Urothelium cell line (cell line): ENCODE results near the gene DIS3L.
"Not testable (repeated sequence)": the region's sequence is repeated elsewhere in the genome, so short reads cannot be mapped to it uniquely, and the experiment has no call there.

Source experiments
- DNase-seq: peaks from one replicate; pipeline ENCODE4 v3.0.0; 2011; ENCODE audit warnings: low spot score, mixed read lengths
- FAIRE-seq: peaks from 2 replicates; lab custom pipeline; 2011; peaks lifted over from hg19 to GRCh38; lab: Jason Lieb, UNC

DIS3L gene

GRCh38 chr15:66276546-66276945, 16.8 kb upstream of the DIS3L start:
- DNase-seq (no peak), FAIRE-seq (no peak)

- DNase-seq (no peak), FAIRE-seq (no peak)
These were observed 15.3 kb upstream of the DIS3L start for GRCh38 chr15:66278056-66278455.

DNA sequence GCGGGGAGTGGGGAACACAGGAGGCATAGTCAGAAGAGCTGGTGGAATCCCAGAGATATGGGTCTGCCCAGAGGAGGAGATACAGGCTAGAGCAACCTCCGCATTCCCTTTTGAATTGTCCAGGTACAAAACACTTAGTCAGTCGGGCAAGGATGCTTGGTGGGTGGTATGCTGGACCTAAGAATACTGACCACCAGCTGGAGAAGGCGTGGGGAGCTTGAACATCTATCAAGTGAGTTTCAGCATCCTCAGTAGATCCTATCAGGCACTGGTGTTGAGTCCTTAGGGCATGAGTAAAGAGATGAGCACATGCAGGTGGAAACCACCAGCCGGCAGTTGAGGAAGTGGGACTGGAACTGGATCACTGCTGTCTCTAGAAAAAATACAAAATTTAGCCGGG, 14.7 kb upstream of the DIS3L start:
- DNase-seq (no peak), FAIRE-seq (no peak)

DNA sequence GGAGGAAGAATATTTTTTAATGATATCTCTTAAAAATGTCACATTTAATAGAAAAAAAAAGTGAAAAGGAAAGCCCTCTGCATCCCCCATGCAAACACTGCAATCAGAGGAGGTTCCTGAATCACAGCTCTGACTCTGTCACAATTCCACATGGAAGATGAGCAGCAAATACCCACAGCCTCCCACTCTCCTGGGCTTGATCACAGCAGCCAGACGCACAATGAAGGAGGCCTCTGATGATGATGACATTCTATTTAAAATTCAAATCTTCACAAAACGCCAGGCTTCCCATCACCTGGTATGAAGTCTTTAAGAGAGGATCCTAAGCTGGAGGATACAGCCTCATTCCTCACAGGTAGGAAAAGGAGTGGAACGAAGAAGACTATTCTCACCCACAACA, 9.1 kb upstream of the DIS3L start:
- DNase-seq (no peak), FAIRE-seq (peak; percentile 20)

DNA sequence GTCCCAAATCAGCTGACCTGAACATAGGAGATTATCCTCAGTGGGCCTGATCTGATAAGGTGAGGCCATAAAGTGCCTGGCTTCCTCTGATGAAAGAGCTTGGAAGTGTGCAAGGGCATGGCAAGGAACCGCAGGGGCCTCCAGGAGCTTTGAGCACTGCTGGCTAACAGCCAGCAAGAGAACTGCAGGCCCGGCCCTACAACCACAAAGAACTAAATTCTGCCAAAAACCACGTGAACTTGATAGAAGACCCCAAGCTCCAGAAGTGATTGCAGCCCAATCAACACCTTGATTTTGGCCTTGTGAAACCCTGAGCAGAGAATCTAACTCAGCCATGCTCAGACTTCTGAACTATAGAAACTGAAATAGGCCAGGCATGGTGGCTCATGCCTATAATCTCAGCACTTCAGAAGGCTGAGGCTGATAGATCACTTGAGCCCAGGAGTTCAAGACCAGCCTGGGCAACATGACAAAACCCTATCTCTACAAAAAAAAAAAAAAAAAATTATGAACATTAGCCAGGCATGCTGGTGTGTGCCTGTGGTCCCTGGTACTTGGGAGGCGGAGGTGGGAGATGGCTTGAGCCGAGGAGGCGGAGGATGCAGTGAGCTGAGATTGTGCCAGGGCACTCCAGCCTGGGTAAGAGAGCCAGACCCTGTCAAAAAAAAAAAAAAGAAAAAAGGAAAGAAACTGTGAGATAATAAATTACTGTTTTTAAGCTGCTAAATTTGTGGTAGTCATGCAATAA, 7.7 kb upstream of the DIS3L start:
- no peak for DNase-seq

GRCh38 chr15:66287461-66288057, 5.8 kb upstream of the DIS3L start:
- FAIRE-seq = no peak
- peak; percentile 51 for DNase-seq

More for the DNA sequence above, 7.7 kb upstream of the DIS3L start:
- no peak for FAIRE-seq

- DNase-seq (no peak), FAIRE-seq (no peak)
These were observed 5.3 kb upstream of the DIS3L start for GRCh38 chr15:66288093-66288492.

DNA sequence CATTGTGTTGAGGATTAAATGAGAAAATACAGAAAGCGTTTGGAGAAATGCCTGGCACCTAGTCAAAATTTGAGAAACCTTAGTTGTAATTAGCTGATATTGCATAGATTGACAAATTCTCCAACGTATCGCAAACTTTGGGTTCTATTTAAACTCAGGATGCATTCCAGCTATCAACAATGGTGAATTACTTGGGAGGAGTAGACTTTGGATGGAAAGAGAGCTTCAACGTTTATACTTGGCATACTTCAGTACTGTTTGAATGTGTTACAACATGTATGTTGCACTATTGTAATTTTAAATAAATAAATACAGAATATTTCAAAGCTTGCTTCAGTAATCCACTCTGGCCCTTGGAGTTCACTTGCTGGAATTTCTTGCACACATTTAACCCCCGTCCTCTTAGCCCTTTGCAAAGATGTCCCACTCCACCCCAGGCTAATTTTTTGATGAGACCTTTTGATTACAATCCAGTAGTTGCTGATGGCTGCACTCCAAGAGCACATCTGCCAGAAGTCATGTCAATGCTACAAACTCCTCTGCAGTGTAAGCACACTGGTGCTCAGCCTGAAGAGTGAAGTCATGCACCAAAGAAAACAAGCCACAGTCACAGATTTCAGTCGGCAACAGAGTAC, 4.7 kb upstream of the DIS3L start:
- DNase-seq (no peak), FAIRE-seq (no peak)

GRCh38 chr15:66290007-66290406, 3.4 kb upstream of the DIS3L start:
- FAIRE-seq = no peak
- DNase-seq = no peak

DNA sequence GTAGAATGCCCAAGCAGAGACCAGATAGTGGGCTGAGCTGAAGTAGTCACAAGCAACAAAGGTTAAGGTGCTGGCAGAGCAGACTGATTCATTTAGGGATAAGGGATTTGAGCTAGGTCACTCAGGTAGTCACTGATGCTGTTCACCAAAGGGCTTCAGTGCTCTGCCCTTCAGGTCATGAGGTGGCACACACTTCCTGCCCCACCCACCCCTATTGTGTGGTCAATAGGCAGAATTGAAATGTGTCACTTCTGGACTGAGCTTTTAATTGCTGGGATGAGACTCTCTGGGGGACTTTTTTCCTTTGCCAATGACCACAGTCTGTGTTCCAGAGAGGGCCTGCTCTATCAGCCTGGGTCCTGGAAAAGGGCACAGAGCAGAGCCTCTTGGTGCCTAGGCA, 2.9 kb upstream of the DIS3L start:
- no peak for FAIRE-seq

DNA sequence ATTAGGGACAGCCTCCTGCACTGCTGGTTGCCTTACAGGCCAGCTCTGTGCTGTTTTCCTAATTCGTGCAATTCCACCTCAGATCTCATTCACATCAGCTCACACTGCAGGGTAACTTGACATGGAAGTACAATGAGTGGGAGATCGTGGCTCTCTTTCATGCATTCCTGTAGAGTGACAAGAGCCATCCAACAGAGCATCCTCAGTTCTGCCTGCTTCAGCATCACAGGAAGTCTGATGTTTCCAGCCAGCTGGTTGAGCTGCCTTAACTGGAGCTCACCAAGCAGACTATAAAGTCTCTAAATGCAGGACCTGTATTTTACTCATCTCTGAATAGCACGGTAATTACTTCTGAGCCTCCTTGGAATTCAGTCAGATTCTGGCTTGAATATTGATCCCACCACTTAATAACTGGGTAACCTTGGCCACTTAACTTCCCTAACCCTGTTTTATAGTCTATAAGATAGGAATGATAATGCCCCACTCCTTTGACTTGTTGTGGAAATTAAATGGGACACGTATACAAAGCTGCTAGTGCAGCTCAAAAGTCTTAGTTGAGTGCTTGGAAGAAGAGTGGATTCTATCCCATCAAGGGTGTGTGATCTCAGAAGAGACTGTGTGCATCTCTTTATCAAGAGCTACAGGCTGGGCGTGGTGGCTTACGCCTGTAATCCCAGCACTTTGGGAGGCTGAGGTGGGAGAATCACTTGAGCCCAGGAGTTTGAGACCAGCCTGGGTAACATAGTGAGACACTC, 1.4 kb upstream of the DIS3L start:
- no peak for DNase-seq
- FAIRE-seq = peak; percentile 52

More for the DNA sequence above, 2.9 kb upstream of the DIS3L start:
- no peak for DNase-seq

DNA sequence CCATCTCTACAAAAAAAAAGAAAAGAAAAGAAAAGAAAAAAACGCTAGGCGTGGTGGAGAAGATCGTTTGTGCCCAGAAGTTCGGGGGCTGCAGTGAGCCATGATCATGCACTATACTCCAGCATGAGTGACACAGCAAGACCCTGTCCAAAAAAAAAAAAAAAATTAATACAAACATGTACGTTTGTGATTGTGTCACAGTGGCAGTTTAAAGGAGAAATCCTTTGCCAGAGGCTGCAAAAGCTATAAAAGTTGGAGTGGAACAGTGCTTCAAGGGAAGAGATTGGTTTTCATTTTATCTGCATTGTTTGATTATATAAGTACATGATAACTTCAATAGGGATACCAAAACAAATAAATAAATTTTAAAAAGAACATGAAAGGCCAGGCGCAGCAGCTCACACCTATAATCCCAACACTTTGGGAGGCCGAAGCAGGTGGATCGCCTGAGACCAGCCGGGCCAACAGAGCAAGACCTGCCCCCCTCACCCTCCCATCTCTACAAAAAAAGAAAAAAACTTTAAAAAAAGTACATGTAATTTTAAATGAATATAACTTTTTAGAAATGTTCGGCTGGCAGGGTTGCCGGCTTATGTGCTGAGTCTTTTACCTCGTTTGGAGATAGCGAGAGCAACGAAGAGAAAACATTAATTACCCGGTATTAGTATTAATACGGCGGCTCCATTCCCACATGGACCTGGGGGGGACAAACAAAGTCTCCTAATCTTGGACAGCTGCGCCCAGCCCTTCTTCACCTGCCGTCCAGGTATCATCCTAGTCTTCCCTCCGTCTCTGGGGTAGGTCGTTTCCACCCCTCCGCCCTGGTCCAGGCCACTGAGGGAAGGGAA, 573 bp upstream of the DIS3L start:
- DNase-seq = no peak
- FAIRE-seq = no peak

DNA sequence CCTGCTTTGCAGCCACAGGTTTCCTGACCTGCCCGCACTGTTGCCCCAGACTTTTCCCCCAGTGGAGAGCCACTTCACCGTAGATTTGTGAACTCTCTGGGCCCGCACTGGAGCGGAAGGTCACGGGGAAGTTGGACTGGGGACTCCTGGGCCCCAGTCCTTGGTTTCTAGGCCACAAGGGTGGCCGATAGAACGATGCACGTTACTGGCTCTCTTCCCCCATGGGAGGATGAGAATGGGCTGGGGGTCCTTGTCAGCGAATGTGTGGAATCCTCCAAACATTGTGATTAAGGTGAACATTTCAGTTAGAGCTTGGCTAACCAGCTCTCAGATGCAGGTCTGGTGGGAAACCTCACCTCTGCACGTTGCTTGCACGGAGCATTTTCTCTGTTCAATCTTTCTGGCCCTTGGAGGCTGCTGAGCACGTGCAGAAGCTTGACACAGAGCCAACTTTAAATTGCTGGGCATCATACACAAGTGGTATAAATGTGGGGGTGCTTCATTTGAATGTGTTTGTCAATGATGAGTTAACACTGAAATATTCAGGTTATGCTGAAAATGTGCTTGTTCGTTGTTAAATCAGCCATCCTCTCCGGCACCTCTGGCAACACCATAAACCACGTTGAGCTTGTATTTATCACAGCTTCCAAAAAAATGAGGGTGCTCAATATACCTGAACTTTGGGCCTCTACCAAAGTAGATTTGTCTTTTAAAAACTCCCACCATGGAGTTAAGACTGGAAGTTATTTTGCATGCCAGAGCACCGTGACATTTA, 976 bp downstream of the DIS3L start:
- DNase-seq (peak; percentile 72), FAIRE-seq (no peak)

GRCh38 chr15:66294932-66295235, 1.5 kb downstream of the DIS3L start:
- FAIRE-seq (no peak), DNase-seq (peak; percentile 31)

GRCh38 chr15:66296186-66296585, 2.8 kb downstream of the DIS3L start:
- DNase-seq (no peak), FAIRE-seq (no peak)

DNA sequence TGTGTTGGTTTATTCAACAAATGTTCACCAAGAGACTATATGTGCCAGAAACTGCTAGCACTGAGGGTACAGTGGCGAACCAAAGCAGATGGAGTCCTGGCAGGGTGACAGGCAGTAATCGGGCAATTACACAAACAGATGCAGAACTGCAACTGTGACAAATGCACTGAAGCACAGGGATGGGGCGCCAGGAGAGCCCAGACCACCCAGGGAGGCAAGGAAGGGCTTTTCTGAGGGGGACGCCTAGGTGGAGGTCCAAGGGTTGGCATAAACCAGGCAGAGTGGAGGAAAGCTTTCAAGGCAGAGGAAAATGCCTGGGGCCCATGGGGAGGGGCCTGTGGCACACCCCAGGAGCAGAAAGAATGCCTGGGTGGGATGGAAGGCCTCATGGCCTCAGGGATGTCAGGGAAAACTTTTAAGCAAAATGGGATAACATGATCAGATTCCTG, 5.5 kb downstream of the DIS3L start:
- DNase-seq (no peak), FAIRE-seq (no peak)

DNA sequence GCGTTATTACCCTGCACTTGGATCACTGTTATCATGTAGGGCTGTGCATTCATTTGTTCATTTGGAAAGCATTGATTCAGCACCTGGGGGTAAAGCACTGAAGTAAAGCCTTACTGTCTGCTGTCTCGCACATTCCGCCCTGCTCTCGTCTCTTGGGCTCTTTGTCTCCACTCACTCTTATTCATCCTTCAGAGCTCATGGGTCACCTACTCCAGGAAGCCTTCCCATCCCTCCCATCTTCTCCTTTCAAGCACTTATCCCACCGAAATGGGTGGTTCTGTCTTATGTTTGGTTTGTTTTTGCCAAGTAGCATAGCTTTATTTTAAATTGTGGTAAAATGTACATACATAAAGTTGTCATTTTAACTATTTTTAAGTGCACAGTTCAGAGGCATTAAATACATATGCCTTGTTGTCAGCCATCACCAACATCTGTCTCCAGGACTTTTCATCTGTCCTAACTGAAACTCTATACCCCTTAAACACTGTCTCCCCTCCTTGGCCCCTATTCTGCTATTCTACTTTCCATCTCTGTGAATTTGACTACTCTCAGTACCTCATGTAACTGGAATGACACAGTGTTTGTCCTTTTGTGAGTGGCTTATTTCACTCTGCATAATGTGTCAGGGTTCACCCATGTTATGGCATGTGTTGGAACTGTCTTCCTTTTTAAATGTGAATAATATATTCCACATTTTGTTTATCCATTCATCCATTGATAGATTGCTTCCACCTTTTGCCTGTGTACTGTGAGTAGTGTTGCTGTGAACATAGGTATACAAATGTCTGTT, 9.3 kb downstream of the DIS3L start:
- FAIRE-seq (no peak), DNase-seq (no peak)

- not testable (repeated sequence) for DNase-seq, FAIRE-seq
These were observed 11.1 kb downstream of the DIS3L start for GRCh38 chr15:66304425-66304824.

- FAIRE-seq (no peak), DNase-seq (no peak)
These were observed 13.0 kb downstream of the DIS3L start for GRCh38 chr15:66306381-66306780.
